Measurements from ENCODE around the gene SLC8A2. TPM values are rescaled to one million over a fixed set of nuclear protein-coding genes. Genes with fewer than 3 reads are reported as not detected.

Gene SLC8A2
- total RNA-seq, 1 experiment from 2014 or later, result 0.10 TPM

- Histone ChIP-seq H3K27me3 (ENCODE audit: control insufficient read depth, insufficient read depth, low read length) (no peaks in the 10 kb centered on the region), H3K4me3 (ENCODE audit: low read depth in 2 of 2, low read length in 2 of 2) (no peak overlapping the region), H3K4me1 (ENCODE audit: control insufficient read depth, insufficient read depth, low read length) (peaks cover 22% of the 10 kb centered on the region), H3K9me3 (ENCODE audit: control insufficient read depth, insufficient read depth, low read depth, low read length) (no peaks in the 10 kb centered on the region), H3K27ac (ENCODE audit: low read length) (no peak overlapping the region), H3K36me3 (ENCODE audit: control insufficient read depth, insufficient read depth, low read length) (no peaks in the 10 kb centered on the region; the same call in 1 of the 2 replicates)
- in situ Hi-C loops (cut with HindIII; ENCODE audit: low pct_unique_long_range_greater_than_20kb, low sequenced_read_pairs) (no loop called here), intact Hi-C loops (cut with micrococcal nuclease; ENCODE audit: unreplicated experiment) (loop anchor here (10.0 kb wide), 1 partner anchor 94 kb away; the partner anchor contains the start of gene BICRA)
- no TSS peak for BruUV-seq (replicated peaks)
- ChIA-PET POLR2A (no interaction called here), CTCF (no interaction called here)
- no peak for ATAC-seq
- DNase-seq (ENCODE audit: low read depth, low spot score), result no peak
- TF ChIP-seq POLR2AphosphoS5 (IDR thresholded peaks at IDR 0.05; ENCODE audit: low read depth, low read length) (no peak), SIN3A (IDR thresholded peaks at IDR 0.05; ENCODE audit: borderline replicate concordance, insufficient read depth, low read depth, low read length) (no peak), TCF7L2 (IDR thresholded peaks at IDR 0.05; ENCODE audit: low read depth, low read length) (no peak), REST (IDR thresholded peaks at IDR 0.05; ENCODE audit: insufficient read depth in 1 of 2, low read depth in 2 of 2, low read length in 1 of 2) (no peak)
- TF ChIP-seq, protein P1, sequence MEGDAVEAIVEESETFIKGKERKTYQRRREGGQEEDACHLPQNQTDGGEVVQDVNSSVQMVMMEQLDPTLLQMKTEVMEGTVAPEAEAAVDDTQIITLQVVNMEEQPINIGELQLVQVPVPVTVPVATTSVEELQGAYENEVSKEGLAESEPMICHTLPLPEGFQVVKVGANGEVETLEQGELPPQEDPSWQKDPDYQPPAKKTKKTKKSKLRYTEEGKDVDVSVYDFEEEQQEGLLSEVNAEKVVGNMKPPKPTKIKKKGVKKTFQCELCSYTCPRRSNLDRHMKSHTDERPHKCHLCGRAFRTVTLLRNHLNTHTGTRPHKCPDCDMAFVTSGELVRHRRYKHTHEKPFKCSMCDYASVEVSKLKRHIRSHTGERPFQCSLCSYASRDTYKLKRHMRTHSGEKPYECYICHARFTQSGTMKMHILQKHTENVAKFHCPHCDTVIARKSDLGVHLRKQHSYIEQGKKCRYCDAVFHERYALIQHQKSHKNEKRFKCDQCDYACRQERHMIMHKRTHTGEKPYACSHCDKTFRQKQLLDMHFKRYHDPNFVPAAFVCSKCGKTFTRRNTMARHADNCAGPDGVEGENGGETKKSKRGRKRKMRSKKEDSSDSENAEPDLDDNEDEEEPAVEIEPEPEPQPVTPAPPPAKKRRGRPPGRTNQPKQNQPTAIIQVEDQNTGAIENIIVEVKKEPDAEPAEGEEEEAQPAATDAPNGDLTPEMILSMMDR (IDR thresholded peaks at IDR 0.05), result no peak
Measured at GRCh38 chr19:47511128-47511517, 39.4 kb upstream of the SLC8A2 start.

- intact Hi-C loops (cut with micrococcal nuclease; ENCODE audit: unreplicated experiment), result loop anchor here (10.0 kb wide), 1 partner anchor 94 kb away; the partner anchor contains the start of gene BICRA
- POLR2A ChIA-PET, result no interaction called here
Measured at GRCh38 chr19:47510516-47511127, 38.9 kb upstream of the SLC8A2 start.

More at GRCh38 chr19:47510516-47511127, 38.9 kb upstream of the SLC8A2 start:
- Histone ChIP-seq H3K36me3 (ENCODE audit: control insufficient read depth, insufficient read depth, low read length) (no peaks in the 10 kb centered on the region; the same call in 1 of the 2 replicates), H3K27me3 (ENCODE audit: control insufficient read depth, insufficient read depth, low read length) (no peaks in the 10 kb centered on the region), H3K4me3 (ENCODE audit: low read depth in 2 of 2, low read length in 2 of 2) (no peak overlapping the region), H3K27ac (ENCODE audit: low read length) (no peak overlapping the region), H3K4me1 (ENCODE audit: control insufficient read depth, insufficient read depth, low read length) (peaks cover 22% of the 10 kb centered on the region), H3K9me3 (ENCODE audit: control insufficient read depth, insufficient read depth, low read depth, low read length) (no peaks in the 10 kb centered on the region)
- in situ Hi-C loops (cut with HindIII; ENCODE audit: low pct_unique_long_range_greater_than_20kb, low sequenced_read_pairs), result no loop called here
- CTCF ChIA-PET, result no interaction called here
- TF ChIP-seq, protein P1 (IDR thresholded peaks at IDR 0.05), result no peak
- TF ChIP-seq REST (IDR thresholded peaks at IDR 0.05; ENCODE audit: insufficient read depth in 1 of 2, low read depth in 2 of 2, low read length in 1 of 2) (no peak), SIN3A (IDR thresholded peaks at IDR 0.05; ENCODE audit: borderline replicate concordance, insufficient read depth, low read depth, low read length) (no peak), POLR2AphosphoS5 (IDR thresholded peaks at IDR 0.05; ENCODE audit: low read depth, low read length) (no peak), TCF7L2 (IDR thresholded peaks at IDR 0.05; ENCODE audit: low read depth, low read length) (no peak)
- no TSS peak for BruUV-seq (replicated peaks)
- DNase-seq (ENCODE audit: low read depth, low spot score) (no peak), ATAC-seq (no peak)

All from Panc1 (cell line).